Lower leg skin (tissue), 3 donors: Measurements from ENCODE around the gene TMEM95.

ENCODE experiments used
- CTCF ChIP-seq, 3 donors: fragments of 450-650 bp; IDR thresholded peaks; one replicate each; pipeline ENCODE4 v1.5.1; 2016; ENCODE audit warnings: antibody characterized with exemption in 3 of 3, mild to moderate bottlenecking in 3 of 3, moderate library complexity in 2 of 3
- POLR2A ChIP-seq, 2 donors: fragments of 450-650 bp; IDR thresholded peaks; one replicate each; pipeline ENCODE4 v1.6.1; 2016 to 2017; ENCODE audit warnings: antibody characterized with exemption in 2 of 2, mild to moderate bottlenecking in 1 of 2, moderate library complexity in 1 of 2

DNA sequence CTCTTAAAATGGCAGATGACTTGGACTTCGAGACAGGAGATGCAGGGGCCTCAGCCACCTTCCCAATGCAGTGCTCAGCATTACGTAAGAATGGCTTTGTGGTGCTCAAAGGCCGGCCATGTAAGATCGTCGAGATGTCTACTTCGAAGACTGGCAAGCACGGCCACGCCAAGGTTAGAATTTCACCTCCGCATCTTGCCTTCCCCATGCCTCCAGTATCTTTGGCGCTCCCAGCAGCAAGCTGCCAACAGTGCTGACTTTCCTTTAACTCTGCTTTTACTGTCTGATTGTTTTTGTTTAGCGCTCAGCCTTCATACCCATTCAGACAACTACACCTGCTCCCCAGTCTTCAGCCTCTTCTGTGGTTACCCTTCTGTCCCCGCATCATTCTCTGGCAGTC lies 45.3 kb upstream of the TMEM95 start:
- TF ChIP-seq CTCF (IDR thresholded peaks at IDR 0.05): no peak
- no peak for TF ChIP-seq POLR2A (IDR thresholded peaks at IDR 0.05)
